Endothelial cell of umbilical vein (primary cell): ENCODE data around the gene PLN. TPM values are rescaled to one million over a fixed set of nuclear protein-coding genes. Genes with fewer than 3 reads are reported as not detected.

Experiments used
- BruUV-seq: library from RNA; stranded (reverse); fragments of 400-500 nt; replicated peaks from 2 replicates; lab custom pipeline; 2021; lab: Mats Ljungman, UMichigan
- CTCF ChIA-PET: fragments of 300-600, 350-600 bp; sonication (Branson Sonifier 250); formaldehyde crosslinking; loops from one replicate; lab custom pipeline; 2021; ENCODE audit warnings: antibody characterized with exemption, inconsistent platforms; lab: Charles Lee
- POLR2A ChIA-PET: fragments of 300-600, 350-600 bp; sonication (Branson Sonifier 250); formaldehyde crosslinking; loops from one replicate; lab custom pipeline; 2021; ENCODE audit warnings: antibody characterized with exemption, inconsistent platforms; lab: Charles Lee
- DNase-seq: peaks from one replicate; pipeline ENCODE4 v3.0.0-alpha.2; 2011; ENCODE audit warnings: low read depth, low spot score
- FAIRE-seq: peaks from 2 replicates; lab custom pipeline; 2011; peaks lifted over from hg19 to GRCh38; lab: Jason Lieb, UNC
- H2AFZ ChIP-seq: 2 replicates; pipeline ENCODE4 v1.6.0; 2012; ENCODE audit warnings: low read depth, low read length, control low read depth, inconsistent platforms
- H3K27ac ChIP-seq: 2 replicates; pipeline ENCODE4 v1.5.1; 2011; ENCODE audit warnings: low read depth, mild to moderate bottlenecking, control low read depth, low read length, moderate library complexity; ENCODE audit not compliant: insufficient read depth
- H3K27me3 ChIP-seq, 2 experiments: 2 replicates each; pipeline versions ENCODE4 v1.6.0 to v1.6.1; 2011; ENCODE audit warnings: low read length in 2 of 2, mixed read lengths in 1 of 2; ENCODE audit not compliant: control insufficient read depth in 2 of 2, insufficient read depth in 2 of 2
- H3K36me3 ChIP-seq, 2 experiments: 2 replicates in 1 of 2; 3 replicates in 1 of 2; pipeline ENCODE4 v1.5.1; 2011; ENCODE audit warnings: low read length in 2 of 2, mild to moderate bottlenecking in 1 of 2, moderate library complexity in 1 of 2; ENCODE audit not compliant: control insufficient read depth in 2 of 2, insufficient read depth in 2 of 2; ENCODE audit errors: extremely low read depth in 1 of 2
- H3K4me1 ChIP-seq: 3 replicates; pipeline ENCODE4 v1.5.1; 2011; ENCODE audit warnings: mild to moderate bottlenecking, low read length; ENCODE audit not compliant: control insufficient read depth, insufficient read depth; ENCODE audit errors: extremely low read depth
- H3K4me2 ChIP-seq: 2 replicates; pipeline ENCODE4 v1.6.1; 2011; ENCODE audit warnings: low read length, control low read depth, mixed read lengths; ENCODE audit not compliant: insufficient read depth
- H3K4me3 ChIP-seq, 3 experiments: fragments of 200-600 bp in 1 of 3; sonication (generic), shearing (Covaris generic) in 1 of 3; replicated peaks in 1 of 3; 2 replicates each; pipeline ENCODE4 v1.5.1; 2011 to 2016; ENCODE audit warnings: control low read depth in 3 of 3, low read length in 3 of 3, mild to moderate bottlenecking in 2 of 3, inconsistent platforms in 1 of 3, low read depth in 1 of 3, moderate library complexity in 1 of 3; ENCODE audit not compliant: insufficient read depth in 1 of 3
- H3K79me2 ChIP-seq: 2 replicates; pipeline ENCODE4 v1.6.0; 2012; ENCODE audit warnings: low read length, inconsistent platforms; ENCODE audit not compliant: control insufficient read depth, insufficient read depth
- H3K9ac ChIP-seq: replicated peaks from 2 replicates; pipeline ENCODE3; 2011; ENCODE audit warnings: low read length, control low read depth; ENCODE audit not compliant: insufficient read depth; ENCODE audit errors: extremely low read depth
- H3K9me1 ChIP-seq: replicated peaks from 3 replicates; pipeline ENCODE4 v1.6.0; 2011; ENCODE audit warnings: mild to moderate bottlenecking, low read length; ENCODE audit not compliant: control insufficient read depth, insufficient read depth; ENCODE audit errors: extremely low read depth
- H3K9me3 ChIP-seq: replicated peaks from 2 replicates; pipeline ENCODE4 v1.5.1; 2012; ENCODE audit warnings: low read length, inconsistent platforms; ENCODE audit not compliant: control insufficient read depth, insufficient read depth
- H4K20me1 ChIP-seq: replicated peaks from 2 replicates; pipeline ENCODE3; 2011; ENCODE audit warnings: mild to moderate bottlenecking, low read length; ENCODE audit not compliant: control insufficient read depth, insufficient read depth; ENCODE audit errors: extremely low read depth
- CTCF ChIP-seq, 2 donors: IDR thresholded peaks; 1 replicate in 1 of 2; 2 replicates in 1 of 2; pipeline ENCODE4 v1.5.1; 2011; ENCODE audit warnings: low read length in 2 of 2, mild to moderate bottlenecking in 2 of 2, moderate library complexity in 2 of 2, control low read depth in 1 of 2, inconsistent platforms in 1 of 2, low read depth in 1 of 2; ENCODE audit not compliant: insufficient read depth in 1 of 2; ENCODE audit errors: extremely low read depth in 1 of 2
- EZH2 ChIP-seq: IDR thresholded peaks from 2 replicates; pipeline ENCODE4 v1.6.1; 2012; ENCODE audit warnings: borderline replicate concordance, low read depth, mild to moderate bottlenecking, moderate library complexity, low read length, inconsistent platforms; ENCODE audit not compliant: severe bottlenecking
- FOS ChIP-seq: IDR thresholded peaks from 2 replicates; pipeline ENCODE4 v1.6.1; 2011; ENCODE audit warnings: mild to moderate bottlenecking, low read length, moderate library complexity, borderline replicate concordance; ENCODE audit not compliant: insufficient read depth
- GATA2 ChIP-seq: IDR thresholded peaks from 2 replicates; pipeline ENCODE4 v1.7.0; 2011; ENCODE audit warnings: low read depth, mild to moderate bottlenecking, moderate library complexity, mixed read lengths, low read length; ENCODE audit not compliant: insufficient read length, insufficient read depth
- JUN ChIP-seq: IDR thresholded peaks from 2 replicates; pipeline ENCODE4 v1.6.1; 2011; ENCODE audit warnings: borderline replicate concordance, low read depth; ENCODE audit not compliant: insufficient read length, insufficient read depth
- MYC ChIP-seq: IDR thresholded peaks from one replicate; pipeline ENCODE4 v1.6.1; 2011; ENCODE audit warnings: mild to moderate bottlenecking, low read depth, low read length
- POLR2A ChIP-seq: IDR thresholded peaks from 2 replicates; pipeline ENCODE4 v1.6.1; 2012; ENCODE audit warnings: low read depth, mild to moderate bottlenecking, control low read depth, low read length
- POLR2AphosphoS5 ChIP-seq: IDR thresholded peaks from 2 replicates; pipeline ENCODE4 v1.6.1; 2012; ENCODE audit warnings: low read depth, mild to moderate bottlenecking, control low read depth, low read length, moderate library complexity; ENCODE audit not compliant: insufficient read depth
- dilution Hi-C: fragments of 300-500 bp; cut with MboI; formaldehyde crosslinking; loops from one replicate; pipeline ENCODE4 v1.15.0; 2019; ENCODE audit warnings: low sequenced_read_pairs; ENCODE audit not compliant: extremely low pct_ligation_motif_present
- intact Hi-C: fragments of 100-400 bp; cut with micrococcal nuclease; formaldehyde crosslinking; loops from one replicate; pipeline ENCODE4 v1.10.0; 2022
- polyA plus RNA-seq, 4 experiments: library from polyadenylated mRNA; depleted of rRNA in 3 of 4; stranded (reverse) in 3 of 4; unstranded in 1 of 4; fragments of >200 nt; gene quantifications; 2 replicates each; pipeline versions ENCODE4 v1.2.1 to v1.2.3, GENCODE V29; 2011 to 2012; ENCODE audit warnings: missing spikeins in 1 of 4
- total RNA-seq: library from RNA; stranded (reverse); gene quantifications from 2 replicates; pipeline ENCODE4 v1.2.3, GENCODE V29; 2021
- TF ChIP-seq, protein P1 (sequence below): IDR thresholded peaks from 2 replicates; pipeline ENCODE4 v1.6.1; 2011; ENCODE audit not compliant: insufficient read depth, insufficient read length

PLN gene
- total and polyA plus RNA-seq, 2 donors (not counting 3 experiments of a cell fraction or from before 2014, with no cell fraction given): not detected

GRCh38 chr6:118529756-118530155, 18.3 kb upstream of the PLN start:
- H3K9me3 ChIP-seq: no peaks in the 10 kb centered on the region
- no peaks in the 10 kb centered on the region for H4K20me1 ChIP-seq
- no peaks in the 10 kb centered on the region for H3K9me1 ChIP-seq
- BruUV-seq: no TSS peak
- DNase-seq: no peak
- ChIA-PET POLR2A (no interaction called here), CTCF (no interaction called here)
- no peak overlapping the region for H2AFZ ChIP-seq
- H3K4me3 ChIP-seq: no peak overlapping the region
- H3K79me2 ChIP-seq: peaks cover 22% of the 10 kb centered on the region
- dilution Hi-C loops: no loop called here
- no peaks in the 10 kb centered on the region for H3K36me3 ChIP-seq
- H3K27me3 ChIP-seq: no peaks in the 10 kb centered on the region
- no peaks in the 10 kb centered on the region for H3K4me1 ChIP-seq
- TF ChIP-seq CTCF (IDR thresholded peaks at IDR 0.05; ENCODE audit: extremely low read depth in 1 of 2, insufficient read depth in 1 of 2, low read depth in 1 of 2, low read length in 2 of 2) (no peak), POLR2A (no peak), FOS (no peak), EZH2 (no peak), GATA2 (no peak), JUN (no peak), POLR2AphosphoS5 (no peak), MYC (no peak)
- TF ChIP-seq, protein P1, sequence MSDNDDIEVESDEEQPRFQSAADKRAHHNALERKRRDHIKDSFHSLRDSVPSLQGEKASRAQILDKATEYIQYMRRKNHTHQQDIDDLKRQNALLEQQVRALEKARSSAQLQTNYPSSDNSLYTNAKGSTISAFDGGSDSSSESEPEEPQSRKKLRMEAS: no peak
- H3K4me2 ChIP-seq: no peak overlapping the region
- no peak for FAIRE-seq
- intact Hi-C loops: no loop called here
- no peak overlapping the region for H3K9ac ChIP-seq
- no peak overlapping the region for H3K27ac ChIP-seq
